GM23248 (cell line): ENCODE measurements around the gene DTNA. TPM values are rescaled to one million over a fixed set of nuclear protein-coding genes. Genes with fewer than 3 reads are reported as not detected.

ENCODE experiments used
- DNase-seq: peaks from one replicate; pipeline ENCODE4 v3.0.0-alpha.2; 2015
- H2AFZ ChIP-seq: fragments of 200-600 bp; sonication (generic); 2 replicates; pipeline ENCODE4 v1.6.1; 2016; ENCODE audit warnings: antibody characterized with exemption
- H3F3A ChIP-seq: fragments of 200-600 bp; sonication (generic); 2 replicates; pipeline ENCODE4 v1.6.1; 2016; ENCODE audit warnings: mild to moderate bottlenecking, antibody characterized with exemption, mixed run types; ENCODE audit not compliant: insufficient read depth
- H3K27ac ChIP-seq: fragments of 200-600 bp; sonication (generic); 2 replicates; pipeline ENCODE4 v1.5.1; 2016; ENCODE audit warnings: mild to moderate bottlenecking
- H3K27me3 ChIP-seq: fragments of 200-600 bp; sonication (generic); replicated peaks from 2 replicates; pipeline ENCODE4 v1.6.1; 2016; ENCODE audit warnings: mild to moderate bottlenecking; ENCODE audit not compliant: insufficient read depth
- H3K36me3 ChIP-seq: fragments of 200-600 bp; sonication (generic); 2 replicates; pipeline ENCODE4 v1.6.1; 2016; ENCODE audit warnings: low read depth, mild to moderate bottlenecking
- H3K4me1 ChIP-seq: fragments of 200-600 bp; sonication (generic); 2 replicates; pipeline ENCODE4 v1.6.1; 2016; ENCODE audit warnings: mild to moderate bottlenecking; ENCODE audit not compliant: insufficient read depth
- H3K4me2 ChIP-seq: fragments of 200-600 bp; sonication (generic); one replicate; pipeline ENCODE4 v1.6.1; 2016; ENCODE audit warnings: mild to moderate bottlenecking; ENCODE audit not compliant: unreplicated experiment
- H3K4me3 ChIP-seq: fragments of 200-600 bp; sonication (generic); 2 replicates; pipeline ENCODE4 v1.5.1; 2016; ENCODE audit warnings: mild to moderate bottlenecking
- H3K79me2 ChIP-seq: fragments of 200-600 bp; sonication (generic); 2 replicates; pipeline ENCODE4 v1.6.1; 2016; ENCODE audit warnings: mild to moderate bottlenecking; ENCODE audit not compliant: insufficient read depth
- H3K9ac ChIP-seq: fragments of 200-600 bp; sonication (generic); 2 replicates; pipeline ENCODE4 v1.6.1; 2016; ENCODE audit warnings: mild to moderate bottlenecking
- H3K9me2 ChIP-seq: fragments of 200-600 bp; sonication (generic); 2 replicates; pipeline ENCODE4 v1.6.1; 2016; ENCODE audit warnings: mixed run types, mild to moderate bottlenecking, moderate library complexity; ENCODE audit not compliant: insufficient read depth
- H3K9me3 ChIP-seq: fragments of 200-600 bp; sonication (generic); one replicate; pipeline ENCODE4 v1.6.1; 2017; ENCODE audit warnings: low read depth
- H4K20me1 ChIP-seq: fragments of 200-600 bp; sonication (generic); 2 replicates; pipeline ENCODE4 v1.6.0; 2016; ENCODE audit not compliant: insufficient read depth
- EZH2 ChIP-seq: fragments of 200-600 bp; sonication (generic); IDR thresholded peaks from 2 replicates; pipeline ENCODE4 v1.6.1; 2018; ENCODE audit warnings: antibody characterized with exemption, mild to moderate bottlenecking; ENCODE audit not compliant: insufficient read depth, poor library complexity, severe bottlenecking
- EZH2phosphoT487 ChIP-seq: fragments of 200-600 bp; sonication (generic); IDR thresholded peaks from 2 replicates; pipeline ENCODE4 v1.6.1; 2018; ENCODE audit warnings: antibody characterized with exemption, moderate library complexity, mild to moderate bottlenecking, low read depth; ENCODE audit not compliant: insufficient read depth
- WGBS, 2 experiments: methylation state at CpG; one replicate each; pipeline ENCODE4 v1.1.6; 2015 to 2017; ENCODE audit warnings: low lambda C conversion rate in 2 of 2, low coverage in 1 of 2; ENCODE audit errors: missing lambda C conversion rate in 2 of 2; 5-methylcytosine and 5-hydroxymethylcytosine counted together
- in situ Hi-C: fragments of 300-500 bp; cut with MboI; formaldehyde crosslinking; loops from 2 replicates; pipeline ENCODE4 v1.15.0; 2020
- polyA plus RNA-seq: library from polyadenylated mRNA; unstranded; fragments of >200 nt; fragmentation: Nextera tagmentation; extraction: Ambion mirVana; gene quantifications from 2 replicates; pipeline ENCODE4 v1.2.1, GENCODE V29; 2016
- total RNA-seq: library from RNA; depleted of rRNA; stranded (reverse); fragments of >200 nt; shearing (Covaris generic); gene quantifications from 2 replicates; pipeline ENCODE4 v1.2.3, GENCODE V29; 2014

Gene DTNA
- total and polyA plus RNA-seq, 2 experiments from 2014 or later, result 4.2 to 5.5 TPM

DNA sequence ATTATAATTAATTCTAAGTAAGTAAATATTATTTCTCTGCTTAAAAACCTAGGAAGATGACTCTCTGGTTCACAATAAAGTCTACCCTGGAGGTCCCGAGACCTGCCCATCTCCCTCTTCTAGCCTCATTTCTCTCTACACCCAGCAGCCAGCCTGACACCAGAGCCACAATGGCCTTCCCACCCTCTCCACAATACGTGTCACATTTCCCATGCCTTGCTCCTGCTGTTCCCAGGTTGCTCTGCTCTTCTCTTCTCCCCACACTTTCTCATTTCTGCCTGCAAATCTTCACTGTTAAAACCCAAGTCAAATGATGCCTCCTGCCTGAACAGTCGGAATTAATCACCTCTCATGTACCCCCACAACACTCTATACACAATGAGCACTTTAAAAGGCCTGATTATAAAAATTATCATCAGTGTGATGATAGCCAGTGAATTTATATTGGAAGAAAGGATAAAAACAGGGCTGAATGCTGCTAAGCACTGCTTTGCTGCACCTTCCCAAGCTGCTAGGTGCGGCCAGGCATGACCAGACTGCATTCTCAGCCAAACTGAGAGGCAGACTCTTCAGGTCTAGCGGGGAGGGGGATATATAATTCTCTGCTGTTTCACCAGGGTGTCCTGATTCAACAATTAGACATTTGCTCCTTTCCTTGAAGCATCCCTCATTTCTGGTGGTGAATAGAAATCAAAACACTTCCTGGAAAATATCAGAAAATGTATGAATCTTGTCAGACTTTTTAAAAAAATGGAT lies 160.6 kb downstream of the DTNA start:
- no peaks in the 10 kb centered on the region for H3K9me3 ChIP-seq
- WGBS, 2 experiments, result 92 to 94% methylated on average over 5 of the region's 5 CpGs
- no peaks in the 10 kb centered on the region for H3K36me3 ChIP-seq
- H4K20me1 ChIP-seq, result no peaks in the 10 kb centered on the region
- no peak overlapping the region for H2AFZ ChIP-seq
- H3F3A ChIP-seq, result no peaks in the 10 kb centered on the region
- no peak overlapping the region for H3K27ac ChIP-seq
- DNase-seq, result no peak
- TF ChIP-seq EZH2, result no peak
- H3K27me3 ChIP-seq, result no peaks in the 10 kb centered on the region
- H3K9me2 ChIP-seq, result no peaks in the 10 kb centered on the region
- no peaks in the 10 kb centered on the region for H3K4me1 ChIP-seq
- no peak overlapping the region for H3K4me3 ChIP-seq
- H3K79me2 ChIP-seq, result no peaks in the 10 kb centered on the region
- in situ Hi-C loops, result no loop called here
- H3K9ac ChIP-seq, result no peak overlapping the region
- no peak overlapping the region for H3K4me2 ChIP-seq

DNA sequence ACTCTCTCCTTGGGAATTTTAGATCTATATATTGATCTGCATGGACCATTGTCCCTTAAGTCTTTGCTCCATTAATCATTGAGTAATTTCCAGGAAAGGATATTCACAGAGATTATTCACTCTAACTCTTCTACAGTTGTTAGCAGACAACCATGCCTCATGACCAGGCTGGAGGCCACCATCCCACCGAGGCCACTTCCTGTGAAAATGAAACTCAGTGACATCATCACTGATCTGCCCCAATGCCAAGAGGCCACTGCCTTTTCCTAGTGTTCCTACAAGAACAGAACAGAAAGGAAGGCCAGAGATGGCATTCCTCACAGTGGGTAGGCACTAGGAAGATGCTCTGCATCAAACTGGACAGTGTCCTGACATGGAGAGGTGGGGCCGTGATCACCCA lies 161.3 kb downstream of the DTNA start:
- no peak overlapping the region for H3K4me3 ChIP-seq
- no peaks in the 10 kb centered on the region for H3K4me1 ChIP-seq
- no peaks in the 10 kb centered on the region for H3K36me3 ChIP-seq
- WGBS, 2 experiments, result 89 to 95% methylated on average over 2 of the region's 2 CpGs
- in situ Hi-C loops, result no loop called here
- no peak overlapping the region for H2AFZ ChIP-seq
- no peaks in the 10 kb centered on the region for H3K9me2 ChIP-seq
- H3K27me3 ChIP-seq, result no peaks in the 10 kb centered on the region
- H3K9me3 ChIP-seq, result no peaks in the 10 kb centered on the region
- TF ChIP-seq EZH2phosphoT487 (no peak), EZH2 (no peak)
- H3K9ac ChIP-seq, result no peak overlapping the region
- peak; percentile 7 for DNase-seq
- H3K79me2 ChIP-seq, result no peaks in the 10 kb centered on the region
- H3K4me2 ChIP-seq, result no peak overlapping the region
- no peaks in the 10 kb centered on the region for H3F3A ChIP-seq
- no peak overlapping the region for H3K27ac ChIP-seq
- H4K20me1 ChIP-seq, result no peaks in the 10 kb centered on the region

DNA sequence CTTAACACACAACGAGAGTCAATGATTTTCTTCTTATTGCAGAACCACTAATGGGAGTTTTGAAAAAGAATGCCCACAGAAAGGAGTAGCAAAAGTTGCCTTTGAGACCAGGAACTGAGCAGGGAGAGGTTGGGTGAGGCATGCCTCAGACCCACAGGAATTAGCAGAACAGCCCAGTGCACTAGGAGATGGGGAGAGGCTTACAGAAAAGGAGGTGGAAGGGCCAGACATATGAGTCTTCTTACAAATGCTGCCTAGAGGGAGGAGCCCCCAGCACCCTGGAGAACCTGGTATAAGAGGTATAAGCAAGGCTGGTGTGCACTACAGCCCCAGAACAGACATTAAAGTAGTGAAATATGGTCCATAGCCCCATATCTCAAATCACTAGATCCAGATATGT lies 162.0 kb downstream of the DTNA start:
- H3K36me3 ChIP-seq, result no peaks in the 10 kb centered on the region
- no peaks in the 10 kb centered on the region for H3K9me2 ChIP-seq
- H2AFZ ChIP-seq, result no peak overlapping the region
- H3K79me2 ChIP-seq, result no peaks in the 10 kb centered on the region
- H3K27ac ChIP-seq, result no peak overlapping the region
- no peak overlapping the region for H3K4me2 ChIP-seq
- H3K9me3 ChIP-seq, result no peaks in the 10 kb centered on the region
- H3K4me3 ChIP-seq, result no peak overlapping the region
- 84 to 86% methylated on average over 1 of the region's 1 CpG for WGBS, 2 experiments
- H4K20me1 ChIP-seq, result no peaks in the 10 kb centered on the region
- no peak for DNase-seq
- in situ Hi-C loops, result no loop called here
- TF ChIP-seq EZH2, result no peak
- no peak for TF ChIP-seq EZH2phosphoT487
- no peaks in the 10 kb centered on the region for H3K27me3 ChIP-seq
- H3K4me1 ChIP-seq, result no peaks in the 10 kb centered on the region
- no peaks in the 10 kb centered on the region for H3F3A ChIP-seq
- H3K9ac ChIP-seq, result no peak overlapping the region

DNA sequence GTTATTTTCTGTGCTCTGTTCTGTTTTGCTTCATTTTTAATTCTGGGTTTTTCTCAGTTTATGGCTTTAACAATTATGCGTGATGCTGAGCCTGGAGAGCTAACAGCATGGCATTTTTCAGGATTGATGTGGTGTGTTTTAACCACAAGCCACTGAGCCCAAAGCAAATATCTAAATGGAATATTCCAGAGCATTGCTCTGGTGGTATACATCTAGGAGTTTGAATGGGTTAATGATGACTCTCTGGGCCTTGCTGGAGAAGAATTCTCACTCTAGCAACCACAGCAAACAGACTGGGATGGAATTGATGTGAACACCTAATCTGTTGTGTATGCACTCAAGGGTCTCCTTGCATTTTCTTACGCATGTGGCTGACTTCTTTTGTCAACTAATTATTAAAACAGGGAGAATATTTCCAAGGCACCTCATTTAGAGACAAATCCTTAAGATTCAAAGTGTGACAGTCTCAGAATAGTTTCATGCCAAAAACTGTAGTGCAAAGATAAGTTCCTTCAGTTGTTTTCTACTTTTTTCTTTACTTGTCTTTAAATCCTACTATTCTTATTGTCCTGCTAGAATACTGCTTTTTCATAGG lies 164.0 kb downstream of the DTNA start:
- 96 to 97% methylated on average over 2 of the region's 2 CpGs for WGBS, 2 experiments
- in situ Hi-C loops, result no loop called here
- Histone ChIP-seq H3K4me3 (no peak overlapping the region), H3K36me3 (no peaks in the 10 kb centered on the region), H3K79me2 (no peaks in the 10 kb centered on the region), H3K27ac (no peak overlapping the region), H3F3A (no peaks in the 10 kb centered on the region), H3K27me3 (no peaks in the 10 kb centered on the region), H2AFZ (no peak overlapping the region), H3K9me3 (no peaks in the 10 kb centered on the region), H4K20me1 (no peaks in the 10 kb centered on the region), H3K4me1 (no peaks in the 10 kb centered on the region), H3K9me2 (no peaks in the 10 kb centered on the region), H3K9ac (no peak overlapping the region), H3K4me2 (no peak overlapping the region)
- no peak for DNase-seq
- TF ChIP-seq EZH2phosphoT487 (no peak), EZH2 (no peak)
